MM.1S (cell line): Measurements from ENCODE around the gene LDLRAD4.

Experiments
- DNase-seq: peaks from one replicate; pipeline ENCODE4 v3.0.0-alpha.2; 2015
- H2AFZ ChIP-seq: fragments of 300-600 bp; sonication (generic); 2 replicates; pipeline ENCODE4 v1.6.0; 2016; ENCODE audit warnings: antibody characterized with exemption, low read length
- H3F3A ChIP-seq: fragments of 300-600 bp; sonication (generic); 2 replicates; pipeline ENCODE4 v1.6.1; 2016; ENCODE audit warnings: mild to moderate bottlenecking, antibody characterized with exemption, low read length, moderate library complexity, mixed read lengths; ENCODE audit not compliant: insufficient read depth
- H3K27ac ChIP-seq: fragments of 300-600 bp; sonication (generic); 2 replicates; pipeline ENCODE4 v1.5.1; 2016; ENCODE audit warnings: mild to moderate bottlenecking, low read length
- H3K27me3 ChIP-seq: fragments of 300-600 bp; sonication (generic); replicated peaks from 2 replicates; pipeline ENCODE4 v1.6.0; 2016; ENCODE audit warnings: low read length; ENCODE audit not compliant: insufficient read depth
- H3K36me3 ChIP-seq: fragments of 300-600 bp; sonication (generic); replicated peaks from 2 replicates; pipeline ENCODE4 v1.6.1; 2016; ENCODE audit warnings: mild to moderate bottlenecking, low read length, mixed read lengths; ENCODE audit not compliant: insufficient read depth
- H3K4me1 ChIP-seq: fragments of 300-600 bp; sonication (generic); 2 replicates; pipeline ENCODE4 v1.6.1; 2016; ENCODE audit warnings: low read length, mixed read lengths
- H3K4me2 ChIP-seq: fragments of 300-600 bp; sonication (generic); 2 replicates; pipeline ENCODE4 v1.6.0; 2016; ENCODE audit warnings: low read depth, low read length
- H3K4me3 ChIP-seq: fragments of 300-600 bp; sonication (generic); 2 replicates; pipeline ENCODE4 v1.5.1; 2016; ENCODE audit warnings: low read length, mixed read lengths
- H3K79me2 ChIP-seq: fragments of 300-600 bp; sonication (generic); 2 replicates; pipeline ENCODE4 v1.6.1; 2016; ENCODE audit warnings: mixed run types, low read length, mixed read lengths
- H3K9ac ChIP-seq: fragments of 300-600 bp; sonication (generic); 2 replicates; pipeline ENCODE4 v1.6.1; 2016; ENCODE audit warnings: low read length, mixed read lengths
- H3K9me2 ChIP-seq: fragments of 300-600 bp; sonication (generic); replicated peaks from 2 replicates; pipeline ENCODE4 v1.6.1; 2016; ENCODE audit warnings: mild to moderate bottlenecking, low read length, mixed read lengths; ENCODE audit not compliant: insufficient read depth
- H3K9me3 ChIP-seq: fragments of 300-600 bp; sonication (generic); replicated peaks from 2 replicates; pipeline ENCODE4 v1.6.1; 2016; ENCODE audit warnings: mild to moderate bottlenecking, low read length, mixed read lengths; ENCODE audit not compliant: insufficient read depth
- H4K20me1 ChIP-seq: fragments of 300-600 bp; sonication (generic); 2 replicates; pipeline ENCODE4 v1.6.1; 2016; ENCODE audit warnings: mild to moderate bottlenecking, low read length, moderate library complexity, mixed read lengths; ENCODE audit not compliant: insufficient read depth
- CTCF ChIP-seq: fragments of 300-600 bp; sonication (generic); IDR thresholded peaks from 2 replicates; pipeline ENCODE4 v1.5.1; 2016; ENCODE audit warnings: antibody characterized with exemption, low read length, mixed read lengths
- EZH2 ChIP-seq: fragments of 300-600 bp; sonication (generic); optimal IDR thresholded peaks from 2 replicates; pipeline ENCODE3; 2017; ENCODE audit warnings: low read depth, mild to moderate bottlenecking, antibody characterized with exemption, low read length, mixed read lengths
- EZH2phosphoT487 ChIP-seq: fragments of 300-600 bp; sonication (generic); IDR thresholded peaks from 2 replicates; pipeline ENCODE4 v1.6.1; 2018; ENCODE audit warnings: antibody characterized with exemption, low read length

LDLRAD4 gene

GRCh38 chr18:13392029-13392750 lies 173.6 kb downstream of the LDLRAD4 start:
- DNase-seq, result no peak
- no peaks in the 10 kb centered on the region for H3K4me1 ChIP-seq
- no peaks in the 10 kb centered on the region for H3K36me3 ChIP-seq
- no peaks in the 10 kb centered on the region for H3K9me3 ChIP-seq
- no peak overlapping the region for H3K27ac ChIP-seq
- no peak overlapping the region for H3K9ac ChIP-seq
- TF ChIP-seq EZH2phosphoT487 (no peak), CTCF (no peak), EZH2 (no peak)
- no peaks in the 10 kb centered on the region for H3K79me2 ChIP-seq
- no peaks in the 10 kb centered on the region for H3K9me2 ChIP-seq
- no peaks in the 10 kb centered on the region for H3F3A ChIP-seq
- H3K4me3 ChIP-seq, result no peak overlapping the region
- H3K27me3 ChIP-seq, result no peaks in the 10 kb centered on the region
- H3K4me2 ChIP-seq, result no peak overlapping the region
- no peak overlapping the region for H2AFZ ChIP-seq
- H4K20me1 ChIP-seq, result no peaks in the 10 kb centered on the region

GRCh38 chr18:13392899-13393298 lies 174.3 kb downstream of the LDLRAD4 start:
- no peak overlapping the region for H3K4me3 ChIP-seq

GRCh38 chr18:13393338-13393737 lies 174.8 kb downstream of the LDLRAD4 start:
- Histone ChIP-seq H3K9me3 (no peaks in the 10 kb centered on the region), H3K9me2 (no peaks in the 10 kb centered on the region), H3K27me3 (no peaks in the 10 kb centered on the region), H3K4me1 (no peaks in the 10 kb centered on the region), H3F3A (no peaks in the 10 kb centered on the region), H2AFZ (no peak overlapping the region), H3K79me2 (no peaks in the 10 kb centered on the region), H4K20me1 (no peaks in the 10 kb centered on the region), H3K27ac (no peak overlapping the region), H3K36me3 (no peaks in the 10 kb centered on the region), H3K4me3 (no peak overlapping the region), H3K4me2 (no peak overlapping the region), H3K9ac (no peak overlapping the region)
- DNase-seq, result no peak
- TF ChIP-seq CTCF (no peak), EZH2phosphoT487 (no peak), EZH2 (no peak)

More at GRCh38 chr18:13392899-13393298, 174.3 kb downstream of the LDLRAD4 start:
- Histone ChIP-seq H3K4me2 (no peak overlapping the region), H3K27me3 (no peaks in the 10 kb centered on the region), H3K79me2 (no peaks in the 10 kb centered on the region), H3K9me2 (no peaks in the 10 kb centered on the region), H2AFZ (no peak overlapping the region), H3K4me1 (no peaks in the 10 kb centered on the region), H3K9me3 (no peaks in the 10 kb centered on the region), H3F3A (no peaks in the 10 kb centered on the region), H3K27ac (no peak overlapping the region), H3K36me3 (no peaks in the 10 kb centered on the region), H4K20me1 (no peaks in the 10 kb centered on the region), H3K9ac (no peak overlapping the region)
- DNase-seq, result no peak
- TF ChIP-seq EZH2phosphoT487 (no peak), EZH2 (no peak)

GRCh38 chr18:13394801-13395200 lies 176.2 kb downstream of the LDLRAD4 start:
- no peaks in the 10 kb centered on the region for H3K9me2 ChIP-seq
- no peaks in the 10 kb centered on the region for H3F3A ChIP-seq
- H3K9me3 ChIP-seq, result no peaks in the 10 kb centered on the region
- TF ChIP-seq EZH2 (no peak), CTCF (no peak), EZH2phosphoT487 (no peak)
- H3K4me1 ChIP-seq, result no peaks in the 10 kb centered on the region
- no peak overlapping the region for H3K9ac ChIP-seq
- H3K27ac ChIP-seq, result no peak overlapping the region
- H3K79me2 ChIP-seq, result no peaks in the 10 kb centered on the region
- H3K4me3 ChIP-seq, result no peak overlapping the region
- no peak overlapping the region for H2AFZ ChIP-seq
- H3K4me2 ChIP-seq, result no peak overlapping the region
- H4K20me1 ChIP-seq, result no peaks in the 10 kb centered on the region
- H3K36me3 ChIP-seq, result no peaks in the 10 kb centered on the region
- DNase-seq, result no peak
- no peaks in the 10 kb centered on the region for H3K27me3 ChIP-seq
